MCF 10A (cell line): ENCODE results near the gene BDKRB2. TPM values are rescaled to one million over a fixed set of nuclear protein-coding genes. Genes with fewer than 3 reads are reported as not detected.

Source experiments
- BruUV-seq: library from RNA; stranded (reverse); fragments of 400-500 nt; replicated peaks from 2 replicates; lab custom pipeline; 2021; lab: Mats Ljungman, UMichigan
- CTCF ChIA-PET: fragments of 300-600 bp; sonication (Branson Sonifier 250); formaldehyde crosslinking; extraction: SDS; loops from one replicate; lab custom pipeline; 2021; ENCODE audit warnings: antibody characterized with exemption, inconsistent platforms; lab: Yijun Ruan, JAX
- POLR2A ChIA-PET: fragments of 300-600, 350-650 bp; sonication (Branson Sonifier 250); formaldehyde crosslinking; extraction: SDS; loops from one replicate; lab custom pipeline; 2020; ENCODE audit warnings: antibody characterized with exemption, inconsistent platforms; lab: Yijun Ruan, JAX
- DNase-seq: peaks from one replicate; pipeline ENCODE4 v3.0.0-alpha.2; 2018; ENCODE audit not compliant: unreplicated experiment
- H3K27ac Mint-ChIP-seq: one replicate; pipeline ENCODE4 v1.8.0; 2022; ENCODE audit warnings: mild to moderate bottlenecking, low read depth, mixed read lengths; ENCODE audit not compliant: unreplicated experiment
- H3K27me3 Mint-ChIP-seq: one replicate; pipeline ENCODE4 v1.8.0; 2022; ENCODE audit warnings: mixed read lengths; ENCODE audit not compliant: insufficient read depth, unreplicated experiment
- H3K36me3 Mint-ChIP-seq: one replicate; pipeline ENCODE4 v1.8.0; 2022; ENCODE audit warnings: mild to moderate bottlenecking, moderate library complexity, mixed read lengths; ENCODE audit not compliant: insufficient read depth, unreplicated experiment
- H3K4me1 Mint-ChIP-seq: one replicate; pipeline ENCODE4 v1.8.0; 2022; ENCODE audit warnings: mixed read lengths; ENCODE audit not compliant: insufficient read depth, unreplicated experiment
- H3K4me3 Mint-ChIP-seq: one replicate; pipeline ENCODE4 v1.8.0; 2022; ENCODE audit warnings: mild to moderate bottlenecking, moderate library complexity, mixed read lengths; ENCODE audit not compliant: unreplicated experiment
- H3K9me3 Mint-ChIP-seq: one replicate; pipeline ENCODE4 v1.8.0; 2022; ENCODE audit warnings: mixed read lengths; ENCODE audit not compliant: unreplicated experiment
- intact Hi-C: fragments of 100-400 bp; cut with micrococcal nuclease; formaldehyde crosslinking; loops from 2 replicates; pipeline ENCODE4 v1.14.1; 2022
- total RNA-seq: library from RNA; stranded (reverse); gene quantifications from 2 replicates; pipeline ENCODE4 v1.2.3, GENCODE V29; 2022
- TF ChIP-seq, protein P1 (sequence below): fragments of 200-600 bp; IDR thresholded peaks from one replicate; pipeline ENCODE4 v1.8.0; 2022; ENCODE audit warnings: antibody characterized with exemption, mild to moderate bottlenecking; ENCODE audit not compliant: unreplicated experiment

Gene BDKRB2
- total RNA-seq, 1 experiment from 2014 or later, result 2.8 TPM

DNA sequence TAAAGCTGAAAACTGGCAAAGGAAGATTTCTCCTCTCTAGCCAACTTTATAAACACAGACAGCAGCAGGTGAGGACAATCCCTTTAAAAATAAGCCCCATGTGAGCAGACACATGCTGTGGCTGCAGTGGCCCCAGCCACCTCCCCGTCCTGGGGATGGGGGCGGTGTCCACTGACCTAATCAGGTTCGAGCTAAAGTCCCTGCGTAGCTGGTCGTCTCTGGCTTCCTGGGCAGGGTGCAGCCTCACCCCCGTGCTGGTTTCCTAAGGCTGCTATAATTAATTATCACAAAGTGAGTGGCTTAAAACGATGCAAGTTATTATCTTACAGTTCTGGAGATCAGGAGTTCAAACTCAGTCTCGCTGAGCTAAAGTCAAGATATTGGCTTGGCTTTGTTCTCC is 52.4 kb downstream of the BDKRB2 start:
- DNase-seq, result no peak
- no TSS peak for BruUV-seq
- no peaks in the 10 kb centered on the region for H3K9me3 Mint-ChIP-seq
- no peak overlapping the region for H3K4me3 Mint-ChIP-seq
- H3K4me1 Mint-ChIP-seq, result peaks cover 37% of the 10 kb centered on the region
- intact Hi-C loops, result no loop called here
- no peak overlapping the region for H3K27ac Mint-ChIP-seq
- no peaks in the 10 kb centered on the region for H3K27me3 Mint-ChIP-seq
- ChIA-PET CTCF (interaction anchor here (1.0 to 3.7 kb wide), 5 partner anchors 18 to 169 kb away, joined by 3 to 18 read pairs (median 3); no protein-coding TSS in a partner anchor), POLR2A (interaction anchor here (1.0 to 3.3 kb wide), 6 partner anchors 11 to 171 kb away, joined by 4 to 21 read pairs (median 10); partner anchors contain the start of gene BDKRB2)
- TF ChIP-seq, protein P1, sequence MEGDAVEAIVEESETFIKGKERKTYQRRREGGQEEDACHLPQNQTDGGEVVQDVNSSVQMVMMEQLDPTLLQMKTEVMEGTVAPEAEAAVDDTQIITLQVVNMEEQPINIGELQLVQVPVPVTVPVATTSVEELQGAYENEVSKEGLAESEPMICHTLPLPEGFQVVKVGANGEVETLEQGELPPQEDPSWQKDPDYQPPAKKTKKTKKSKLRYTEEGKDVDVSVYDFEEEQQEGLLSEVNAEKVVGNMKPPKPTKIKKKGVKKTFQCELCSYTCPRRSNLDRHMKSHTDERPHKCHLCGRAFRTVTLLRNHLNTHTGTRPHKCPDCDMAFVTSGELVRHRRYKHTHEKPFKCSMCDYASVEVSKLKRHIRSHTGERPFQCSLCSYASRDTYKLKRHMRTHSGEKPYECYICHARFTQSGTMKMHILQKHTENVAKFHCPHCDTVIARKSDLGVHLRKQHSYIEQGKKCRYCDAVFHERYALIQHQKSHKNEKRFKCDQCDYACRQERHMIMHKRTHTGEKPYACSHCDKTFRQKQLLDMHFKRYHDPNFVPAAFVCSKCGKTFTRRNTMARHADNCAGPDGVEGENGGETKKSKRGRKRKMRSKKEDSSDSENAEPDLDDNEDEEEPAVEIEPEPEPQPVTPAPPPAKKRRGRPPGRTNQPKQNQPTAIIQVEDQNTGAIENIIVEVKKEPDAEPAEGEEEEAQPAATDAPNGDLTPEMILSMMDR, result no peak
- H3K36me3 Mint-ChIP-seq, result no peaks in the 10 kb centered on the region

DNA sequence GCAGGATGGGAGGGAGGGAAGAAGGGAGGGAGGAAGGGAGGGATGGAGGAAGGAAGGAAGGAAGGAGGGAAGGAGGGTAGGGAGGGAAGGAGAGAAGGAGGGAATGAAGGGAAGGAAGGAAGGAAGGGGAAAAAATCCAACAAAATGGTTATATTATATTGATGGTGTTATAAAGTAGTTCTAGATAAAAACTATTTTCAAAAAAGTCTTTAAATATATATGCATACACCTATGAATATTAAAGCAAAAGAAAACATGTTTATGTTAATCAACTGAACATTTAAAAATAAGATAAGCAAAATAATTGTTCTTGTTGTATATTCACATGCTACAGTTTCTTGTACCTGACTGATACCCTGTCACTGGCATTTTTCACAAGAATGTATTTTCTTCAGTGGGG is 53.3 kb downstream of the BDKRB2 start:
- Mint-ChIP-seq H3K4me3 (no peak overlapping the region), H3K4me1 (peaks cover 32% of the 10 kb centered on the region), H3K36me3 (no peaks in the 10 kb centered on the region), H3K27me3 (no peaks in the 10 kb centered on the region), H3K27ac (no peak overlapping the region), H3K9me3 (no peaks in the 10 kb centered on the region)
- CTCF ChIA-PET, result interaction anchor here (1.0 to 3.7 kb wide), 3 partner anchors 17 to 169 kb away, joined by 3 to 18 read pairs (median 3); no protein-coding TSS in a partner anchor
- POLR2A ChIA-PET, result interaction anchor here (0.6 to 0.9 kb wide), 2 partner anchors 13 to 90 kb away, joined by 3 to 4 read pairs; no protein-coding TSS in a partner anchor
- intact Hi-C loops, result no loop called here
- TF ChIP-seq, protein P1, result no peak
- no TSS peak for BruUV-seq
- no peak for DNase-seq

DNA sequence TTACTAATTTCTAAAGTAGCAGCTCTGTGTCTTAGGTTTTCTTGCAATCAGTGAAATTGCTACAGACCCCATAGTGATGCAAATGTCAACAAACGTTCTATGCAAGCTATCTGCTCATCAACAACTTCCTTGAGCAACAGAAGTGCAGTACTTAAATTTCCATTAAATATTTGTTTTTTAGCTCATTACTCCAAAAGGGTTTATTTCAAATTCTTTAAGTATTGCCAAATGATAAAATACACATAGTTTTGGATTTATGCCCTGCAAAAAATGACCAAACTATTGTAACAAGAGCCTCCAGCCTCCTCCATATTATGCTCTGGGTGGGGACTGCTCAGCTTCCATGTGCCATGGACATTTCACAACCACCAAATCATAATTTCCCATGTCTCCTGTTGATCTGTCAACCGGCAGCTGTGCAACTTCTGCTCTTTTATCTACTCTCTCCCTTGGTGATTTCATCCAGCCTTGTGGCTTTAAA is 55.7 kb downstream of the BDKRB2 start:
- BruUV-seq, result no TSS peak
- H3K9me3 Mint-ChIP-seq, result no peaks in the 10 kb centered on the region
- no peaks in the 10 kb centered on the region for H3K27me3 Mint-ChIP-seq
- intact Hi-C loops, result no loop called here
- no peaks in the 10 kb centered on the region for H3K36me3 Mint-ChIP-seq
- no peak overlapping the region for H3K4me3 Mint-ChIP-seq
- CTCF ChIA-PET, result interaction anchor here (0.5 to 1.4 kb wide), 4 partner anchors 14 to 266 kb away, joined by 3 to 4 read pairs (median 3); partner anchors contain the start of gene BDKRB2
- H3K4me1 Mint-ChIP-seq, result peaks cover 18% of the 10 kb centered on the region
- peak; percentile 76 for DNase-seq
- TF ChIP-seq, protein P1, result no peak
- POLR2A ChIA-PET, result interaction anchor here (0.5 to 0.9 kb wide), 3 partner anchors 10 to 311 kb away, joined by 3 read pairs; no protein-coding TSS in a partner anchor
- H3K27ac Mint-ChIP-seq, result no peak overlapping the region

DNA sequence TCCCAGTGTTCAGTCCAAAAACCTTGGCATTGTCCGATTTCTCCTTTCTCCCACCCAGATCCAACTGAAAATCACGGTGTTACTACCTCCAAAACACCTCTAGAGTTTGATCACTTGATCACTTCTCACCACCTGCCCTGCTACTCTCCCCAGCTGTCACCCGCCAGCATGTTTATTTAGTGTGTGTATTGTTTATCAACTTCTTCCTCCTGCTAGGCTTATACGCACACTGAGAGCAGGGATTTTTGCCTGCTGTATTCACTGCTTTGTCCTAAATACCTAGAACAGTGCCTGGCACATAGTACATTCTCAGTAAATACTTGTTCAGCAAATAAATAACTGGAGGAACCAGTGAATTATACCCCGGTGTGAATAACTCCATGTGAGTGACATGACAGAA is 56.4 kb downstream of the BDKRB2 start:
- no peaks in the 10 kb centered on the region for H3K9me3 Mint-ChIP-seq
- H3K4me1 Mint-ChIP-seq, result peaks cover 15% of the 10 kb centered on the region
- H3K27ac Mint-ChIP-seq, result no peak overlapping the region
- CTCF ChIA-PET, result interaction anchor here (0.5 to 1.5 kb wide), 3 partner anchors 13 to 154 kb away, joined by 4 read pairs; no protein-coding TSS in a partner anchor
- intact Hi-C loops, result no loop called here
- no peak for DNase-seq
- BruUV-seq, result no TSS peak
- H3K27me3 Mint-ChIP-seq, result no peaks in the 10 kb centered on the region
- POLR2A ChIA-PET, result interaction anchor here (0.6 kb wide), 1 partner anchor 160 kb away, joined by 3 read pairs; no protein-coding TSS in a partner anchor
- H3K36me3 Mint-ChIP-seq, result no peaks in the 10 kb centered on the region
- TF ChIP-seq, protein P1, result no peak
- H3K4me3 Mint-ChIP-seq, result no peak overlapping the region
